HCT116 (cell line): ENCODE results near the gene RABL3. TPM values are rescaled to one million over a fixed set of nuclear protein-coding genes. Genes with fewer than 3 reads are reported as not detected.

Source experiments
- ATAC-seq: fragments of 200-7000 bp; cut with Tn5 transposase; 2 replicates; pipeline ENCODE4 v1.9.1; 2020; ENCODE audit warnings: mild to moderate bottlenecking, moderate library complexity
- BruUV-seq: library from RNA; stranded (reverse); fragments of 400-500 nt; replicated peaks from 2 replicates; lab custom pipeline; 2021; lab: Mats Ljungman, UMichigan
- CTCF ChIA-PET: fragments of 300-600 bp; sonication (Branson Sonifier 250); formaldehyde crosslinking; loops from one replicate; lab custom pipeline; 2021; ENCODE audit warnings: antibody characterized with exemption; lab: Charles Lee
- POLR2A ChIA-PET: fragments of 300-600, 350-600 bp; sonication (Branson Sonifier 250); formaldehyde crosslinking; loops from one replicate; lab custom pipeline; 2021; ENCODE audit warnings: antibody characterized with exemption; lab: Charles Lee
- RAD21 ChIA-PET, 2 experiments: fragments of 300-600 bp; sonication (Branson Sonifier 250); formaldehyde crosslinking; loops; one replicate each; lab custom pipeline; 2023; ENCODE audit warnings: low total read pairs in 2 of 2; ENCODE audit not compliant: uncharacterized antibody in 2 of 2, unreplicated experiment in 2 of 2, low non-redundant PET in 1 of 2; lab: Charles Lee
- DNase-seq: peaks from one replicate; pipeline ENCODE4 v3.0.0-alpha.2; 2010; ENCODE audit warnings: low read depth, low spot score
- H2AFZ ChIP-seq: fragments of 200-600 bp; shearing (Covaris generic), sonication (generic); 2 replicates; pipeline ENCODE4 v1.6.1; 2017; ENCODE audit warnings: low read depth, mixed run types, mixed read lengths, antibody characterized with exemption, low read length; ENCODE audit not compliant: poor library complexity, severe bottlenecking
- H3K27ac ChIP-seq: 2 replicates; pipeline ENCODE4 v1.5.1; 2012; ENCODE audit warnings: low read depth, low read length
- H3K27me3 ChIP-seq: fragments of 200-600 bp; sonication (generic); 2 replicates; pipeline ENCODE4 v1.6.1; 2016; ENCODE audit warnings: mixed run types, low read length, mixed read lengths; ENCODE audit not compliant: insufficient read depth
- H3K36me3 ChIP-seq, 2 experiments: fragments of 200-500 bp in 1 of 2; fragments of 200-600 bp in 1 of 2; sonication (Bioruptor generic) in 1 of 2; sonication (generic) in 1 of 2; 2 replicates each; pipeline versions ENCODE4 v1.5.1 to v1.6.1; 2014 to 2016; ENCODE audit warnings: low read length in 2 of 2, inconsistent platforms in 1 of 2, mixed read lengths in 1 of 2, mixed run types in 1 of 2; ENCODE audit not compliant: insufficient read depth in 2 of 2, control insufficient read depth in 1 of 2
- H3K4me1 ChIP-seq, 2 experiments: fragments of 200-600 bp in 1 of 2; sonication (generic) in 1 of 2; 2 replicates each; pipeline versions ENCODE4 v1.5.1 to v1.6.1; 2012 to 2017; ENCODE audit warnings: low read length in 2 of 2, inconsistent platforms in 1 of 2, mild to moderate bottlenecking in 1 of 2, mixed read lengths in 1 of 2, mixed run types in 1 of 2, moderate library complexity in 1 of 2; ENCODE audit not compliant: insufficient read depth in 2 of 2, control insufficient read depth in 1 of 2
- H3K4me2 ChIP-seq: fragments of 200-600 bp; sonication (generic); 2 replicates; pipeline ENCODE4 v1.6.1; 2017; ENCODE audit warnings: mixed run types, low read length, mixed read lengths
- H3K4me3 ChIP-seq, 2 experiments: fragments of 200-600 bp in 1 of 2; sonication (generic) in 1 of 2; replicated peaks in 1 of 2; 2 replicates each; pipeline ENCODE4 v1.5.1; 2011 to 2016; ENCODE audit warnings: low read length in 2 of 2, control low read depth in 1 of 2, low read depth in 1 of 2, mild to moderate bottlenecking in 1 of 2, mixed read lengths in 1 of 2, mixed run types in 1 of 2
- H3K79me2 ChIP-seq: fragments of 200-600 bp; sonication (generic); 2 replicates; pipeline ENCODE4 v1.6.1; 2017; ENCODE audit warnings: mild to moderate bottlenecking, mixed run types, low read length, moderate library complexity, mixed read lengths; ENCODE audit not compliant: insufficient read depth
- H3K9ac ChIP-seq: fragments of 200-600 bp; sonication (generic); 2 replicates; pipeline ENCODE4 v1.6.1; 2016; ENCODE audit warnings: low read length, mixed read lengths
- H3K9me2 ChIP-seq: fragments of 200-600 bp; sonication (generic), shearing (Covaris generic); 2 replicates; pipeline ENCODE4 v1.6.1; 2017; ENCODE audit warnings: mixed run types, mild to moderate bottlenecking, moderate library complexity; ENCODE audit not compliant: insufficient read depth
- H3K9me3 ChIP-seq, 2 experiments: fragments of 200-500 bp in 1 of 2; fragments of 200-600 bp in 1 of 2; sonication (Bioruptor generic) in 1 of 2; sonication (generic) in 1 of 2; 2 replicates each; pipeline ENCODE4 v1.6.1; 2014 to 2017; ENCODE audit warnings: low read length in 2 of 2, mixed read lengths in 2 of 2, inconsistent platforms in 1 of 2, low read depth in 1 of 2, mild to moderate bottlenecking in 1 of 2, mixed run types in 1 of 2, moderate library complexity in 1 of 2; ENCODE audit not compliant: control insufficient read depth in 1 of 2, insufficient read depth in 1 of 2
- H4K20me1 ChIP-seq: fragments of 200-600 bp; sonication (generic), shearing (Covaris generic); 2 replicates; pipeline ENCODE4 v1.6.1; 2017; ENCODE audit warnings: mixed run types, mild to moderate bottlenecking, moderate library complexity; ENCODE audit not compliant: insufficient read depth
- CEBPB ChIP-seq: IDR thresholded peaks from 2 replicates; pipeline ENCODE4 v1.6.1; 2012; ENCODE audit warnings: low read depth
- EGR1 ChIP-seq: IDR thresholded peaks from 2 replicates; pipeline ENCODE4 v1.6.1; 2012; ENCODE audit warnings: low read depth
- ELF1 ChIP-seq: IDR thresholded peaks from 2 replicates; pipeline ENCODE4 v1.6.1; 2012; ENCODE audit warnings: low read depth, borderline replicate concordance
- EZH2phosphoT487 ChIP-seq: fragments of 200-600 bp; IDR thresholded peaks from 2 replicates; pipeline ENCODE4 v1.6.1; 2018; ENCODE audit warnings: antibody characterized with exemption, borderline replicate concordance
- JUND ChIP-seq: IDR thresholded peaks from 2 replicates; pipeline ENCODE4 v1.6.1; 2012
- POLR2A ChIP-seq: IDR thresholded peaks from 2 replicates; pipeline ENCODE4 v1.7.0; 2011; ENCODE audit warnings: borderline replicate concordance; ENCODE audit not compliant: insufficient read depth, insufficient read length; ENCODE audit errors: extremely low read depth
- RAD21 ChIP-seq: IDR thresholded peaks from 2 replicates; pipeline ENCODE4 v1.6.1; 2012; ENCODE audit warnings: low read depth, mild to moderate bottlenecking
- SIN3A ChIP-seq: IDR thresholded peaks from 2 replicates; pipeline ENCODE4 v1.6.1; 2012; ENCODE audit warnings: low read depth
- SP1 ChIP-seq: IDR thresholded peaks from 2 replicates; pipeline ENCODE4 v1.6.1; 2012; ENCODE audit warnings: low read depth
- SRF ChIP-seq: IDR thresholded peaks from 2 replicates; pipeline ENCODE4 v1.6.1; 2012; ENCODE audit warnings: low read depth
- TCF7L2 ChIP-seq: IDR thresholded peaks from 2 replicates; pipeline ENCODE4 v1.7.0; 2011; ENCODE audit warnings: borderline replicate concordance, inconsistent platforms; ENCODE audit not compliant: insufficient read depth, insufficient read length; ENCODE audit errors: extremely low read depth
- YY1 ChIP-seq: IDR thresholded peaks from 2 replicates; pipeline ENCODE4 v1.6.1; 2011; ENCODE audit warnings: low read length, low read depth, moderate library complexity, mild to moderate bottlenecking; ENCODE audit not compliant: insufficient replicate concordance; ENCODE audit errors: extremely low read depth
- ZFX ChIP-seq: fragments of 450-650 bp; IDR thresholded peaks from 2 replicates; pipeline ENCODE4 v1.6.1; 2017
- ZNF274 ChIP-seq: fragments of 200-500 bp; sonication (Bioruptor generic); IDR thresholded peaks from 2 replicates; pipeline ENCODE4 v1.6.1; 2014; ENCODE audit warnings: mild to moderate bottlenecking, low read depth, low read length, inconsistent platforms
- intact Hi-C: fragments of 100-400 bp; cut with micrococcal nuclease; formaldehyde crosslinking; loops from 2 replicates; pipeline ENCODE4 v1.10.0; 2022
- total RNA-seq: library from RNA; stranded (reverse); gene quantifications from one replicate; pipeline ENCODE4 v1.2.1, GENCODE V29; 2021; ENCODE audit not compliant: unreplicated experiment
- TF ChIP-seq, protein P1 (sequence below): IDR thresholded peaks from 2 replicates; pipeline ENCODE4 v1.6.1; 2012
- TF ChIP-seq, protein P2 (sequence below): IDR thresholded peaks from 2 replicates; pipeline ENCODE4 v1.6.1; 2012

The RABL3 gene
- total RNA-seq, 1 experiment from 2014 or later, result 23.8 TPM

DNA sequence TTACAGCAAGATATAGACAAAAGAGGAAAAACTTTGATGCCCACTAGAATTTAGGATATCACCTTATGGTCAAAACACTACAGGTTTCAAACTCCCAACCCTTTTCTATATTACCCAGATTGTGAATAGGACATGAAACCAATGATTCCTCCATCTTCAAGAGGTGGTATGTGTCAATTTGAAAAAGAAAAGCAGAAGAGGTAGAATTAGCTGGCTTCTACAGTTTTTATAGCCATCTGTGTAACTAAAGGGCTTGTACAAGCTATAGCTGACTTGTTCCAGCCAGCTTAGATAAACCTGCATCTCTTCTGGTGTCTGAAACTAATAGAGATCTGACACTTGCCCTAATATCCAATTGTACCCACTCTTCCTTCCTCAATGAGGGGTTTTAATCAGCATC lies 35.4 kb downstream of the RABL3 start:
- H3K36me3 ChIP-seq, result no peaks in the 10 kb centered on the region; a peak in 1 of 4 replicates
- H2AFZ ChIP-seq, result no peak overlapping the region
- no TSS peak for BruUV-seq
- H3K9me2 ChIP-seq, result no peaks in the 10 kb centered on the region
- no peak overlapping the region for H3K4me3 ChIP-seq
- H3K27me3 ChIP-seq, result no peaks in the 10 kb centered on the region
- H3K27ac ChIP-seq, result no peak overlapping the region
- DNase-seq, result no peak
- CTCF ChIA-PET, result no interaction called here
- intact Hi-C loops, result no loop called here
- RAD21 ChIA-PET, result no interaction called here
- no peaks in the 10 kb centered on the region; the same call in 1 of the 2 replicates for H3K79me2 ChIP-seq
- TF ChIP-seq SP1 (no peak), JUND (no peak), SRF (no peak), EZH2phosphoT487 (no peak), YY1 (no peak), CEBPB (no peak), ZFX (no peak), ZNF274 (no peak), POLR2A (no peak), SIN3A (no peak), EGR1 (no peak), TCF7L2 (no peak), RAD21 (no peak), ELF1 (no peak)
- TF ChIP-seq, protein P1, sequence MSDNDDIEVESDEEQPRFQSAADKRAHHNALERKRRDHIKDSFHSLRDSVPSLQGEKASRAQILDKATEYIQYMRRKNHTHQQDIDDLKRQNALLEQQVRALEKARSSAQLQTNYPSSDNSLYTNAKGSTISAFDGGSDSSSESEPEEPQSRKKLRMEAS, result no peak
- TF ChIP-seq, protein P2, sequence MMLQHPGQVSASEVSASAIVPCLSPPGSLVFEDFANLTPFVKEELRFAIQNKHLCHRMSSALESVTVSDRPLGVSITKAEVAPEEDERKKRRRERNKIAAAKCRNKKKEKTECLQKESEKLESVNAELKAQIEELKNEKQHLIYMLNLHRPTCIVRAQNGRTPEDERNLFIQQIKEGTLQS, result no peak
- ATAC-seq, result no peak
- no peak overlapping the region for H3K9ac ChIP-seq
- no peaks in the 10 kb centered on the region for H4K20me1 ChIP-seq
- no peaks in the 10 kb centered on the region for H3K4me1 ChIP-seq
- no peaks in the 10 kb centered on the region for H3K9me3 ChIP-seq
- POLR2A ChIA-PET, result no interaction called here
- no peak overlapping the region for H3K4me2 ChIP-seq
